HG03159 (cell line): Measurements from ENCODE around the gene ADAM15.
A peak's percentile ranks its signal among the peaks of the same experiment; 100 is the strongest.

Source experiments
- ATAC-seq: cut with Tn5 transposase; IDR thresholded peaks from one replicate; pipeline ENCODE4 v1.9.1; 2021; ENCODE audit warnings: mild to moderate bottlenecking, moderate library complexity; ENCODE audit not compliant: unreplicated experiment

ADAM15 gene

GRCh38 chr1:155049651-155050559 is 1.2 kb upstream of the ADAM15 start:
- ATAC-seq, result no peak

- peak; percentile 17 for ATAC-seq
These were observed 243 bp downstream of the ADAM15 start for GRCh38 chr1:155051342-155051776.

- no peak for ATAC-seq
These were observed 772 bp downstream of the ADAM15 start for GRCh38 chr1:155051777-155052398.

GRCh38 chr1:155052439-155053395 is 1.6 kb downstream of the ADAM15 start:
- ATAC-seq, result no peak

GRCh38 chr1:155053531-155054105 is 2.5 kb downstream of the ADAM15 start:
- no peak for ATAC-seq

GRCh38 chr1:155057104-155057503 is 6.0 kb downstream of the ADAM15 start:
- no peak for ATAC-seq

GRCh38 chr1:155057788-155058211 is 6.7 kb downstream of the ADAM15 start:
- no peak for ATAC-seq

- no peak for ATAC-seq
These were observed 9.6 kb downstream of the ADAM15 start for GRCh38 chr1:155060736-155061135.

- ATAC-seq, result peak; percentile 36
These were observed 10.4 kb downstream of the ADAM15 start for GRCh38 chr1:155061381-155062150.

GRCh38 chr1:155062151-155062686 is 11.1 kb downstream of the ADAM15 start:
- ATAC-seq, result no peak

GRCh38 chr1:155062702-155063411 is 11.7 kb downstream of the ADAM15 start:
- no peak for ATAC-seq

GRCh38 chr1:155063550-155064110 is 12.5 kb downstream of the ADAM15 start, which contains the start of gene EFNA4:
TSS of gene EFNA4 (plus strand) at chr1:155063740. CDS start at chr1:155063824, 84 bp downstream.
- ATAC-seq, result peak; percentile 65

GRCh38 chr1:155064111-155064831 is 13.2 kb downstream of the ADAM15 start:
- ATAC-seq, result peak; percentile 15

GRCh38 chr1:155064832-155065429 is 13.8 kb downstream of the ADAM15 start:
- no peak for ATAC-seq

GRCh38 chr1:155066777-155067176 is 15.7 kb downstream of the ADAM15 start:
- ATAC-seq, result no peak

GRCh38 chr1:155068599-155068998 is 17.5 kb downstream of the ADAM15 start:
- no peak for ATAC-seq

GRCh38 chr1:155069551-155070157 is 18.5 kb downstream of the ADAM15 start:
- no peak for ATAC-seq
